Measurements from ENCODE around the gene PXDN. TPM values are rescaled to one million over a fixed set of nuclear protein-coding genes. Genes with fewer than 3 reads are reported as not detected.

Gene PXDN
- total and polyA plus RNA-seq, 2 of the 4 experiments (the other 2 are of a cell fraction): 153 to 332 TPM

DNA sequence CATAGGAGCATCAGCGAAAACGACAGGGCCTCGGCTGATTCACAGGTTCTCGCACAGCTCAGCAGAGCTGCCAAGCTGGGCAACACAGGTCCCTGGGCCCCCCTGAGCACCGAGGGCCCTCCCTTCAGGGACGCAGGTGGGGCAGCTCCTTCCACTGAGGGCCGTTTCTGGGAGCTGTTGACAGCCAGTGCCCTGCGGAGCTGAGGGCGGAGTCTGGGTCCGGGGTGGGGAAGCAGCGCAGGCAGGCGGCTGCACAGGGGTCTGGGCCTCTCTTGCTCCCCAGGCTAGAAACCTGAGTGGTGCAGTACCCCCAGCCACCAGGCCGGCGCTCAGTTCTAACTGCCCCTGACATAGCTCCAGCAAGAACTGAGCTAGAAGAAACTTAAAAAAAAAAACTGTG is 65.7 kb downstream of the PXDN start:
- dilution Hi-C loops (cut with HindIII; ENCODE audit: low sequenced_read_pairs, unreplicated experiment): no loop called here
- BruUV-seq (replicated peaks): no TSS peak
- Histone ChIP-seq H3K9me1 (ENCODE audit: insufficient read depth, low read length) (peaks cover 16% of the 10 kb centered on the region), H2AFZ (replicated peaks; ENCODE audit: low read length, poor library complexity) (no peak overlapping the region), H4K20me1 (ENCODE audit: insufficient read depth, low read length) (peaks cover 23% of the 10 kb centered on the region), H3K4me2 (ENCODE audit: low read depth, low read length) (no peak overlapping the region), H4K5ac (ENCODE audit: low read depth, low read length) (no peak overlapping the region), H3K14ac (replicated peaks; ENCODE audit: low read depth, low read length) (no peak overlapping the region), H2AK5ac (ENCODE audit: low read depth, low read length) (no peak overlapping the region), H4K91ac (ENCODE audit: insufficient read depth, low read depth, low read length) (no peak overlapping the region), H3K4ac (ENCODE audit: low read depth, low read length) (no peak overlapping the region), H3K18ac (ENCODE audit: low read depth, low read length) (no peak overlapping the region), H3K4me3 (ENCODE audit: insufficient read depth, low read depth, low read length) (no peak overlapping the region), H3K9me3 (ENCODE audit: control insufficient read depth, insufficient read depth, low read length) (no peaks in the 10 kb centered on the region), H3K36me3 (ENCODE audit: control insufficient read depth, insufficient read depth, low read length) (peaks cover 77% of the 10 kb centered on the region), H2AK9ac (replicated peaks; ENCODE audit: low read depth, low read length, poor library complexity) (no peak overlapping the region), H3K9ac (ENCODE audit: low read depth, low read length) (no peak overlapping the region), H2BK5ac (ENCODE audit: low read depth, low read length, poor library complexity, severe bottlenecking) (no peak overlapping the region), H2BK120ac (ENCODE audit: low read depth, low read length) (no peak overlapping the region), H3K27ac (ENCODE audit: insufficient read depth, low read length) (no peak overlapping the region), H3K79me1 (ENCODE audit: low read depth in 1 of 2, low read length in 2 of 2) (peaks cover 29 to 77% of the 10 kb centered on the region in 2 experiments; a peak in 3 of 4 replicates), H3K27me3 (ENCODE audit: control insufficient read depth, insufficient read depth, low read length) (no peaks in the 10 kb centered on the region), H2BK15ac (ENCODE audit: low read depth, low read length) (no peak overlapping the region), H3K4me1 (ENCODE audit: control insufficient read depth, insufficient read depth, low read length) (peaks cover 9% of the 10 kb centered on the region), H3K23ac (ENCODE audit: low read depth, low read length) (no peak overlapping the region), H2BK20ac (ENCODE audit: low read depth, low read length) (no peak overlapping the region), H4K8ac (ENCODE audit: low read depth in 2 of 2, low read length in 2 of 2) (no peak overlapping the region), H3K56ac (ENCODE audit: extremely low read depth, insufficient read depth, low read length) (no peak overlapping the region)
- DNase-seq (no peak), ATAC-seq (ENCODE audit: low read depth) (no peak)
- ChIA-PET CTCF (interaction anchor here (0.7 kb wide), 1 partner anchor 64 kb away, joined by 3 read pairs; no protein-coding TSS in a partner anchor), POLR2A (ENCODE audit: unreplicated experiment) (no interaction called here)
- WGBS, 2 experiments (ENCODE audit: extremely low coverage in 2 of 2, insufficient read length in 1 of 2): 85% methylated on average over 11 of the region's 14 CpGs; no CpG with 5 or more reads in 1 of the 2 experiments
- intact Hi-C loops (cut with micrococcal nuclease): no loop called here
- TF ChIP-seq, protein P1, sequence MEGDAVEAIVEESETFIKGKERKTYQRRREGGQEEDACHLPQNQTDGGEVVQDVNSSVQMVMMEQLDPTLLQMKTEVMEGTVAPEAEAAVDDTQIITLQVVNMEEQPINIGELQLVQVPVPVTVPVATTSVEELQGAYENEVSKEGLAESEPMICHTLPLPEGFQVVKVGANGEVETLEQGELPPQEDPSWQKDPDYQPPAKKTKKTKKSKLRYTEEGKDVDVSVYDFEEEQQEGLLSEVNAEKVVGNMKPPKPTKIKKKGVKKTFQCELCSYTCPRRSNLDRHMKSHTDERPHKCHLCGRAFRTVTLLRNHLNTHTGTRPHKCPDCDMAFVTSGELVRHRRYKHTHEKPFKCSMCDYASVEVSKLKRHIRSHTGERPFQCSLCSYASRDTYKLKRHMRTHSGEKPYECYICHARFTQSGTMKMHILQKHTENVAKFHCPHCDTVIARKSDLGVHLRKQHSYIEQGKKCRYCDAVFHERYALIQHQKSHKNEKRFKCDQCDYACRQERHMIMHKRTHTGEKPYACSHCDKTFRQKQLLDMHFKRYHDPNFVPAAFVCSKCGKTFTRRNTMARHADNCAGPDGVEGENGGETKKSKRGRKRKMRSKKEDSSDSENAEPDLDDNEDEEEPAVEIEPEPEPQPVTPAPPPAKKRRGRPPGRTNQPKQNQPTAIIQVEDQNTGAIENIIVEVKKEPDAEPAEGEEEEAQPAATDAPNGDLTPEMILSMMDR (conservative IDR thresholded peaks at IDR 0.05; ENCODE audit: low read depth, low read length): no peak
- no peak for TF ChIP-seq BHLHE40 (IDR thresholded peaks at IDR 0.05; ENCODE audit: low read depth, low read length)
- TF ChIP-seq, protein P2, sequence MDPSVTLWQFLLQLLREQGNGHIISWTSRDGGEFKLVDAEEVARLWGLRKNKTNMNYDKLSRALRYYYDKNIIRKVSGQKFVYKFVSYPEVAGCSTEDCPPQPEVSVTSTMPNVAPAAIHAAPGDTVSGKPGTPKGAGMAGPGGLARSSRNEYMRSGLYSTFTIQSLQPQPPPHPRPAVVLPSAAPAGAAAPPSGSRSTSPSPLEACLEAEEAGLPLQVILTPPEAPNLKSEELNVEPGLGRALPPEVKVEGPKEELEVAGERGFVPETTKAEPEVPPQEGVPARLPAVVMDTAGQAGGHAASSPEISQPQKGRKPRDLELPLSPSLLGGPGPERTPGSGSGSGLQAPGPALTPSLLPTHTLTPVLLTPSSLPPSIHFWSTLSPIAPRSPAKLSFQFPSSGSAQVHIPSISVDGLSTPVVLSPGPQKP (IDR thresholded peaks at IDR 0.05; ENCODE audit: borderline replicate concordance, low read depth, low read length): no peak
- no peak for TF ChIP-seq MAFK (IDR thresholded peaks at IDR 0.05; ENCODE audit: low read depth, low read length)
- no peak for TF ChIP-seq RCOR1 (IDR thresholded peaks at IDR 0.05; ENCODE audit: insufficient replicate concordance, low read length)
- no peak for TF ChIP-seq CEBPB (IDR thresholded peaks at IDR 0.05; ENCODE audit: low read depth, low read length)
- no peak for TF ChIP-seq CHD1 (IDR thresholded peaks at IDR 0.05; ENCODE audit: low read depth, low read length)
- TF ChIP-seq FOS (IDR thresholded peaks at IDR 0.05; ENCODE audit: low read depth, low read length): no peak
- no peak for TF ChIP-seq NFE2L2 (IDR thresholded peaks at IDR 0.05; ENCODE audit: low read depth, low read length)
- no peak for TF ChIP-seq SMC3 (IDR thresholded peaks at IDR 0.05; ENCODE audit: low read depth, low read length)
- no peak for TF ChIP-seq RFX5 (IDR thresholded peaks at IDR 0.05; ENCODE audit: low read depth, low read length)
- TF ChIP-seq POLR2A (IDR thresholded peaks at IDR 0.05; ENCODE audit: low read depth, low read length): no peak
- no peak for TF ChIP-seq MAZ (IDR thresholded peaks at IDR 0.05; ENCODE audit: borderline replicate concordance, low read depth, low read length)
- TF ChIP-seq, protein P3, sequence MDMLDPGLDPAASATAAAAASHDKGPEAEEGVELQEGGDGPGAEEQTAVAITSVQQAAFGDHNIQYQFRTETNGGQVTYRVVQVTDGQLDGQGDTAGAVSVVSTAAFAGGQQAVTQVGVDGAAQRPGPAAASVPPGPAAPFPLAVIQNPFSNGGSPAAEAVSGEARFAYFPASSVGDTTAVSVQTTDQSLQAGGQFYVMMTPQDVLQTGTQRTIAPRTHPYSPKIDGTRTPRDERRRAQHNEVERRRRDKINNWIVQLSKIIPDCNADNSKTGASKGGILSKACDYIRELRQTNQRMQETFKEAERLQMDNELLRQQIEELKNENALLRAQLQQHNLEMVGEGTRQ (IDR thresholded peaks at IDR 0.05; ENCODE audit: low read depth, low read length): no peak
- no peak for TF ChIP-seq RAD21 (IDR thresholded peaks at IDR 0.05; ENCODE audit: low read length)
- TF ChIP-seq MXI1 (IDR thresholded peaks at IDR 0.05; ENCODE audit: borderline replicate concordance, low read depth, low read length): no peak
- in situ Hi-C loops (cut with MboI; ENCODE audit: low sequenced_read_pairs): loop anchor here (5.0 kb wide), 1 partner anchor 69 kb away; no protein-coding TSS in a partner anchor
